ENCODE data around the gene CDC42EP4. TPM values are rescaled to one million over a fixed set of nuclear protein-coding genes. Genes with fewer than 3 reads are reported as not detected.

CDC42EP4 gene
- total and polyA plus RNA-seq, 2 experiments from 2014 or later, result 4.4 to 19.9 TPM

DNA sequence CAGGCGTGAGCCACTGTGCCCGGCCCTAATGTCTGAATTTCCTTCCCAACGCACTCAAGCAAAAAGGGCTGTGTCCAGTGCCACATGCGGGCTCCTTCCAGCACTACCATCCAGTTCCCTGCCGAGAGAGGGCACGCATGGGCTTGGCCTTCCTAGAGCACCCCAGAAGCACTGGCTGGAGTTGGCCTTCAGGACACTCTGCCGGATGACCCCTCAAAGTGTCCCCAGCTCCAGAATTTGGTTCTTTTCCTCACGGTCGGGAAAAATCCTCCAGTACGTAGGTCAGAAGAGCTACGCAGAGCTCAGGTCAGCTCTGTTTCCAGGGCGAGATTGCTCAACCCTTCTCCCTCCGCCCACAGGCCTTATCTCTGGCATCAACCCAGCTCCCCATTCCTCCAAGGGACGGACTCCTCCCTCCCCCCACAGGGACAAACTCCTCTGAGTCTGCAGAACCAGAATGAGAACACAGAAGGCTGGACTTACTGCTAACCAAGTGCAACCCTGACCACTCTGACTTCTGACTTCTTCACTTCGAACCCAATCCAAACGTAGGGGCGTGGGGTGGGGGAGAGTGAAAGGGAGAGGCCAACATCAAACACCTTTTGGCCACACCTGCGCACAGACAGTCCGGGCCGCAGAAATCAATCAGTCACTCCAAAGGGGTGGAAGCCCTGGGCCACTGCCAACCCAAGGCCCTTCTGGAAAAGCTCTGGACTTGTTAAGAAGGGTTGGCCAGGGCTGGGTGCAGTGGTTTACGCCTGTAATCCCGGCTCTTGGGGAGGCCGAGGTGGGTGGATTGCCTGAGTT is 3.6 kb downstream of the CDC42EP4 start:
- H3K4me1 Mint-ChIP-seq, result peaks cover 39% of the 10 kb centered on the region
- Histone ChIP-seq H3K4me2 (no peak overlapping the region), H3K27ac (ENCODE audit: low read depth) (no peak overlapping the region), H3K4me1 (ENCODE audit: insufficient read depth) (peaks cover 39% of the 10 kb centered on the region), H3K36me3 (ENCODE audit: insufficient read depth) (no peaks in the 10 kb centered on the region), H4K20me1 (replicated peaks; ENCODE audit: insufficient read depth) (no peaks in the 10 kb centered on the region), H3K9me2 (ENCODE audit: insufficient read depth) (no peaks in the 10 kb centered on the region), H2AFZ (no peak overlapping the region), H3K79me2 (replicated peaks; ENCODE audit: insufficient read depth) (peaks cover 46% of the 10 kb centered on the region), H3F3A (replicated peaks; ENCODE audit: low read depth) (peaks cover 3% of the 10 kb centered on the region; the same call in 1 of the 2 replicates), H3K27me3 (ENCODE audit: insufficient read depth) (peaks cover 12% of the 10 kb centered on the region), H3K4me3 (no peak overlapping the region)
- no peak overlapping the region; the same call in 2 of the 3 replicates for H3K4me3 Mint-ChIP-seq
- H3K27me3 Mint-ChIP-seq (ENCODE audit: insufficient read depth, low read depth, poor library complexity), result peaks cover 26% of the 10 kb centered on the region
- H3K27ac Mint-ChIP-seq, result peak overlapping the region; percentile 36; the same call in 1 of the 2 replicates
- H3K36me3 Mint-ChIP-seq (ENCODE audit: low read depth), result 0 out of 3 replicates have a peak, but pooled peaks cover 2% of the 10 kb centered on the region
- ATAC-seq, result no peak
- no peak for TF ChIP-seq POLR2AphosphoS5 (IDR thresholded peaks at IDR 0.05; ENCODE audit: low read depth)
- no peak for TF ChIP-seq ZNF331 (CRISPR knock-in tag; IDR thresholded peaks at IDR 0.05; ENCODE audit: low read depth)
- no peak for TF ChIP-seq JUNB (IDR thresholded peaks at IDR 0.05; ENCODE audit: unreplicated experiment)
- no peaks in the 10 kb centered on the region; the same call in 2 of the 3 replicates for H3K9me3 Mint-ChIP-seq
- DNase-seq (ENCODE audit: low spot score), result no peak

DNA sequence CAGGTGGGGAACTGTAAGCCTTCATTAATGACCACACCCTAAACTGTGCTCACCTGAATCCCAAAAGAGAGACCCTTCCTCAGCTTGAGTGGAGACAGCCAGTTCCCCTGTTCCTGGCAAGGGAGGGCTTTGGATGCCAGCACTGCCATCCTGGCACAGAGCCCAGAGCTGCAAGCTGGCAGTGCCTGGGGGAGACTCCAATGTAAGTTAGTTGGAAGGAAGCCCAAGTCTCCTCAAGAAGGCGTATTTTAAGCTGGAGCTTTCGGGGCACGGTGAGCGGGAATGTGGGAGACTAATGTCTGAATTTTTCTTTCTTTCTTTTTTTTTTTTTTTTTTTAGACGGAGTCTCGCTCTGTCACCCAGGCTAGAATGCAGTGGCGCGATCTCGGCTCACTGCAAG is 4.7 kb downstream of the CDC42EP4 start:
- H3F3A ChIP-seq (replicated peaks; ENCODE audit: low read depth), result peaks cover 3% of the 10 kb centered on the region; the same call in 1 of the 2 replicates
- Mint-ChIP-seq H3K36me3 (ENCODE audit: low read depth) (0 out of 3 replicates have a peak, but pooled peaks cover 2% of the 10 kb centered on the region), H3K27me3 (ENCODE audit: insufficient read depth, low read depth, poor library complexity) (peaks cover 20% of the 10 kb centered on the region), H3K9me3 (no peaks in the 10 kb centered on the region; the same call in 2 of the 3 replicates), H3K4me1 (peaks cover 32% of the 10 kb centered on the region), H3K4me3 (no peak overlapping the region), H3K27ac (no peak overlapping the region)
- no peak overlapping the region for H2AFZ ChIP-seq
- no peak overlapping the region for H3K4me2 ChIP-seq
- H3K27ac ChIP-seq (ENCODE audit: low read depth), result no peak overlapping the region
- ATAC-seq, result no peak
- H3K79me2 ChIP-seq (replicated peaks; ENCODE audit: insufficient read depth), result peaks cover 50% of the 10 kb centered on the region
- no peak overlapping the region for H3K4me3 ChIP-seq
- 0 out of 2 replicates have a peak, but pooled peaks cover 4% of the 10 kb centered on the region for H3K27me3 ChIP-seq (ENCODE audit: insufficient read depth)
- no peaks in the 10 kb centered on the region for H4K20me1 ChIP-seq (replicated peaks; ENCODE audit: insufficient read depth)
- no peaks in the 10 kb centered on the region for H3K9me2 ChIP-seq (ENCODE audit: insufficient read depth)
- H3K4me1 ChIP-seq (ENCODE audit: insufficient read depth), result peaks cover 30% of the 10 kb centered on the region
- no peaks in the 10 kb centered on the region for H3K36me3 ChIP-seq (ENCODE audit: insufficient read depth)
- no peak for DNase-seq (ENCODE audit: low spot score)
- TF ChIP-seq, protein P1, sequence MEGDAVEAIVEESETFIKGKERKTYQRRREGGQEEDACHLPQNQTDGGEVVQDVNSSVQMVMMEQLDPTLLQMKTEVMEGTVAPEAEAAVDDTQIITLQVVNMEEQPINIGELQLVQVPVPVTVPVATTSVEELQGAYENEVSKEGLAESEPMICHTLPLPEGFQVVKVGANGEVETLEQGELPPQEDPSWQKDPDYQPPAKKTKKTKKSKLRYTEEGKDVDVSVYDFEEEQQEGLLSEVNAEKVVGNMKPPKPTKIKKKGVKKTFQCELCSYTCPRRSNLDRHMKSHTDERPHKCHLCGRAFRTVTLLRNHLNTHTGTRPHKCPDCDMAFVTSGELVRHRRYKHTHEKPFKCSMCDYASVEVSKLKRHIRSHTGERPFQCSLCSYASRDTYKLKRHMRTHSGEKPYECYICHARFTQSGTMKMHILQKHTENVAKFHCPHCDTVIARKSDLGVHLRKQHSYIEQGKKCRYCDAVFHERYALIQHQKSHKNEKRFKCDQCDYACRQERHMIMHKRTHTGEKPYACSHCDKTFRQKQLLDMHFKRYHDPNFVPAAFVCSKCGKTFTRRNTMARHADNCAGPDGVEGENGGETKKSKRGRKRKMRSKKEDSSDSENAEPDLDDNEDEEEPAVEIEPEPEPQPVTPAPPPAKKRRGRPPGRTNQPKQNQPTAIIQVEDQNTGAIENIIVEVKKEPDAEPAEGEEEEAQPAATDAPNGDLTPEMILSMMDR (conservative IDR thresholded peaks at IDR 0.05; ENCODE audit: low read depth in 2 of 2), result no peak
- TF ChIP-seq CREB1 (CRISPR knock-in tag; IDR thresholded peaks at IDR 0.05; ENCODE audit: low read depth) (no peak), NANOG (IDR thresholded peaks at IDR 0.05; ENCODE audit: borderline replicate concordance) (no peak), EZH2 (IDR thresholded peaks at IDR 0.05; ENCODE audit: low read depth, unreplicated experiment) (no peak), POLR2AphosphoS5 (IDR thresholded peaks at IDR 0.05; ENCODE audit: low read depth) (no peak), EZH2phosphoT487 (IDR thresholded peaks at IDR 0.05; ENCODE audit: unreplicated experiment) (no peak)
- TF ChIP-seq, protein P2, sequence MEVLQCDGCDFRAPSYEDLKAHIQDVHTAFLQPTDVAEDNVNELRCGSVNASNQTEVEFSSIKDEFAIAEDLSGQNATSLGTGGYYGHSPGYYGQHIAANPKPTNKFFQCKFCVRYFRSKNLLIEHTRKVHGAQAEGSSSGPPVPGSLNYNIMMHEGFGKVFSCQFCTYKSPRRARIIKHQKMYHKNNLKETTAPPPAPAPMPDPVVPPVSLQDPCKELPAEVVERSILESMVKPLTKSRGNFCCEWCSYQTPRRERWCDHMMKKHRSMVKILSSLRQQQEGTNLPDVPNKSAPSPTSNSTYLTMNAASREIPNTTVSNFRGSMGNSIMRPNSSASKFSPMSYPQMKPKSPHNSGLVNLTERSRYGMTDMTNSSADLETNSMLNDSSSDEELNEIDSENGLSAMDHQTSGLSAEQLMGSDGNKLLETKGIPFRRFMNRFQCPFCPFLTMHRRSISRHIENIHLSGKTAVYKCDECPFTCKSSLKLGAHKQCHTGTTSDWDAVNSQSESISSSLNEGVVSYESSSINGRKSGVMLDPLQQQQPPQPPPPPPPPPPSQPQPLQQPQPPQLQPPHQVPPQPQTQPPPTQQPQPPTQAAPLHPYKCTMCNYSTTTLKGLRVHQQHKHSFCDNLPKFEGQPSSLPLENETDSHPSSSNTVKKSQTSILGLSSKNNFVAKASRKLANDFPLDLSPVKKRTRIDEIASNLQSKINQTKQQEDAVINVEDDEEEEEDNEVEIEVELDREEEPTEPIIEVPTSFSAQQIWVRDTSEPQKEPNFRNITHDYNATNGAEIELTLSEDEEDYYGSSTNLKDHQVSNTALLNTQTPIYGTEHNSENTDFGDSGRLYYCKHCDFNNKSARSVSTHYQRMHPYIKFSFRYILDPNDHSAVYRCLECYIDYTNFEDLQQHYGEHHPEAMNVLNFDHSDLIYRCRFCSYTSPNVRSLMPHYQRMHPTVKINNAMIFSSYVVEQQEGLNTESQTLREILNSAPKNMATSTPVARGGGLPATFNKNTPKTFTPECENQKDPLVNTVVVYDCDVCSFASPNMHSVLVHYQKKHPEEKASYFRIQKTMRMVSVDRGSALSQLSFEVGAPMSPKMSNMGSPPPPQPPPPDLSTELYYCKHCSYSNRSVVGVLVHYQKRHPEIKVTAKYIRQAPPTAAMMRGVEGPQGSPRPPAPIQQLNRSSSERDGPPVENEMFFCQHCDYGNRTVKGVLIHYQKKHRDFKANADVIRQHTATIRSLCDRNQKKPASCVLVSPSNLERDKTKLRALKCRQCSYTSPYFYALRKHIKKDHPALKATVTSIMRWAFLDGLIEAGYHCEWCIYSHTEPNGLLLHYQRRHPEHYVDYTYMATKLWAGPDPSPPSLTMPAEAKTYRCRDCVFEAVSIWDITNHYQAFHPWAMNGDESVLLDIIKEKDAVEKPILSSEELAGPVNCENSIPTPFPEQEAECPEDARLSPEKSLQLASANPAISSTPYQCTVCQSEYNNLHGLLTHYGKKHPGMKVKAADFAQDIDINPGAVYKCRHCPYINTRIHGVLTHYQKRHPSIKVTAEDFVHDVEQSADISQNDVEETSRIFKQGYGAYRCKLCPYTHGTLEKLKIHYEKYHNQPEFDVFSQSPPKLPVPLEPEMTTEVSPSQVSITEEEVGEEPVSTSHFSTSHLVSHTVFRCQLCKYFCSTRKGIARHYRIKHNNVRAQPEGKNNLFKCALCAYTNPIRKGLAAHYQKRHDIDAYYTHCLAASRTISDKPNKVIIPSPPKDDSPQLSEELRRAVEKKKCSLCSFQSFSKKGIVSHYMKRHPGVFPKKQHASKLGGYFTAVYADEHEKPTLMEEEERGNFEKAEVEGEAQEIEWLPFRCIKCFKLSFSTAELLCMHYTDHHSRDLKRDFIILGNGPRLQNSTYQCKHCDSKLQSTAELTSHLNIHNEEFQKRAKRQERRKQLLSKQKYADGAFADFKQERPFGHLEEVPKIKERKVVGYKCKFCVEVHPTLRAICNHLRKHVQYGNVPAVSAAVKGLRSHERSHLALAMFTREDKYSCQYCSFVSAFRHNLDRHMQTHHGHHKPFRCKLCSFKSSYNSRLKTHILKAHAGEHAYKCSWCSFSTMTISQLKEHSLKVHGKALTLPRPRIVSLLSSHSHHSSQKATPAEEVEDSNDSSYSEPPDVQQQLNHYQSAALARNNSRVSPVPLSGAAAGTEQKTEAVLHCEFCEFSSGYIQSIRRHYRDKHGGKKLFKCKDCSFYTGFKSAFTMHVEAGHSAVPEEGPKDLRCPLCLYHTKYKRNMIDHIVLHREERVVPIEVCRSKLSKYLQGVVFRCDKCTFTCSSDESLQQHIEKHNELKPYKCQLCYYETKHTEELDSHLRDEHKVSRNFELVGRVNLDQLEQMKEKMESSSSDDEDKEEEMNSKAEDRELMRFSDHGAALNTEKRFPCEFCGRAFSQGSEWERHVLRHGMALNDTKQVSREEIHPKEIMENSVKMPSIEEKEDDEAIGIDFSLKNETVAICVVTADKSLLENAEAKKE (CRISPR knock-in tag; IDR thresholded peaks at IDR 0.05), result no peak
